Right lobe of liver (tissue), 6 donors: ENCODE data around the gene RPS19. TPM values are rescaled to one million over a fixed set of nuclear protein-coding genes. Genes with fewer than 3 reads are reported as not detected.
A peak's percentile ranks its signal among the peaks of the same experiment; 100 is the strongest.

Experiments
- ATAC-seq, 4 donors: fragments of 200-7000 bp; cut with Tn5 transposase; one replicate each; pipeline ENCODE4 v1.9.1; 2020; ENCODE audit warnings: mild to moderate bottlenecking in 4 of 4, moderate library complexity in 4 of 4
- DNase-seq, 3 donors: peaks; one replicate each; pipeline ENCODE4 v3.0.0-alpha.2; 2020
- H3K27ac ChIP-seq, 3 donors: fragments of 200-600 bp; one replicate each; pipeline ENCODE4 v1.8.0; 2022
- H3K27me3 ChIP-seq, 2 donors: fragments of 200-600 bp; one replicate each; pipeline ENCODE4 v1.8.0; 2022
- H3K36me3 ChIP-seq, 4 donors: fragments of 200-600 bp; sonication (generic) in 1 of 4; one replicate each; pipeline versions ENCODE4 v1.5.1 to v1.8.0; 2017 to 2022; ENCODE audit warnings: control low read depth in 1 of 4
- H3K4me1 ChIP-seq, 4 donors: fragments of 200-600 bp; sonication (generic) in 1 of 4; one replicate each; pipeline versions ENCODE4 v1.5.1 to v1.8.0; 2017 to 2022; ENCODE audit warnings: control low read depth in 1 of 4
- H3K4me3 ChIP-seq, 3 donors: fragments of 200-600 bp; one replicate each; pipeline ENCODE4 v1.8.0; 2022
- H3K9me3 ChIP-seq, 4 donors: fragments of 200-600 bp; sonication (generic) in 1 of 4; one replicate each; pipeline versions ENCODE4 v1.5.1 to v1.8.0; 2017 to 2022; ENCODE audit warnings: control low read depth in 1 of 4
- POLR2A ChIP-seq: fragments of 450-650 bp; IDR thresholded peaks from one replicate; pipeline ENCODE4 v1.6.1; 2017; ENCODE audit warnings: antibody characterized with exemption, mild to moderate bottlenecking
- WGBS: methylation state at CpG from one replicate; pipeline ENCODE4 v1.1.6; 2018; ENCODE audit warnings: low coverage, low lambda C conversion rate; ENCODE audit not compliant: insufficient coverage; ENCODE audit errors: missing lambda C conversion rate; 5-methylcytosine and 5-hydroxymethylcytosine counted together
- intact Hi-C, 2 donors: fragments of 100-400 bp; cut with DNase I; formaldehyde crosslinking; loops; one replicate each; pipeline versions ENCODE4 v1.11.2 to v1.14.1; 2022
- long read RNA-seq: library from polyadenylated mRNA; unstranded; transcript quantifications from one replicate; pipeline ENCODE4 v2.0.0, GENCODE V29; 2019
- total RNA-seq, 6 experiments: library from RNA; depleted of rRNA in 2 of 6; stranded (reverse); fragments of >200 nt in 2 of 6; fragmentation: NEBNext Ultra II Directional in 3 of 6; extraction: Animal tissue kit (Norgen Biotek cat#: 25700) in 3 of 6; gene quantifications; one replicate each; pipeline versions ENCODE4 v1.1.0 to v1.2.4, GENCODE V29; 2016 to 2023
- TF ChIP-seq, protein P1 (sequence below), 4 donors: fragments of 200-600 bp in 3 of 4; fragments of 450-650 bp in 1 of 4; IDR thresholded peaks; one replicate each; pipeline versions ENCODE4 v1.5.1 to v1.8.0; 2016 to 2022; ENCODE audit warnings: antibody characterized with exemption in 4 of 4, mild to moderate bottlenecking in 2 of 4
- donor health status: DM: no; HTN: yes; CAD: no.
- donor health status: DM: no; HTN: no; CAD: no.
- donor health status: DM: no; HTN: no; CAD: no.
- donor health status: DM: no; HTN: yes; CAD: no.
- donor health status: DM: no; HTN: yes; CAD: no.

Gene RPS19
- total RNA-seq, result 100 to 1,000 TPM; 347 to 556 (median 499) TPM
- long read RNA-seq, transcript RPS19-206 (6 exons, 2,359 nt), result major isoform, 527 of 584 reads
- long read RNA-seq, partial matches to known transcripts, result 55 of 584 reads
- long read RNA-seq, other reads (novel, unspliced or antisense), result 2 of 584 reads

GRCh38 chr19:41859618-41860418 is at the start of gene RPS19:
Gene RPS19, plus strand, starts transcription at chr19:41860255. Its CDS starts 520 bp downstream, at chr19:41860775.
- no peaks in the 10 kb centered on the region for H3K27me3 ChIP-seq
- WGBS, result under 1% methylated on average over 35 of the region's 76 CpGs
- peak; percentile 89 for TF ChIP-seq POLR2A
- TF ChIP-seq, protein P1, sequence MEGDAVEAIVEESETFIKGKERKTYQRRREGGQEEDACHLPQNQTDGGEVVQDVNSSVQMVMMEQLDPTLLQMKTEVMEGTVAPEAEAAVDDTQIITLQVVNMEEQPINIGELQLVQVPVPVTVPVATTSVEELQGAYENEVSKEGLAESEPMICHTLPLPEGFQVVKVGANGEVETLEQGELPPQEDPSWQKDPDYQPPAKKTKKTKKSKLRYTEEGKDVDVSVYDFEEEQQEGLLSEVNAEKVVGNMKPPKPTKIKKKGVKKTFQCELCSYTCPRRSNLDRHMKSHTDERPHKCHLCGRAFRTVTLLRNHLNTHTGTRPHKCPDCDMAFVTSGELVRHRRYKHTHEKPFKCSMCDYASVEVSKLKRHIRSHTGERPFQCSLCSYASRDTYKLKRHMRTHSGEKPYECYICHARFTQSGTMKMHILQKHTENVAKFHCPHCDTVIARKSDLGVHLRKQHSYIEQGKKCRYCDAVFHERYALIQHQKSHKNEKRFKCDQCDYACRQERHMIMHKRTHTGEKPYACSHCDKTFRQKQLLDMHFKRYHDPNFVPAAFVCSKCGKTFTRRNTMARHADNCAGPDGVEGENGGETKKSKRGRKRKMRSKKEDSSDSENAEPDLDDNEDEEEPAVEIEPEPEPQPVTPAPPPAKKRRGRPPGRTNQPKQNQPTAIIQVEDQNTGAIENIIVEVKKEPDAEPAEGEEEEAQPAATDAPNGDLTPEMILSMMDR (IDR thresholded peaks at IDR 0.05), result peak; percentile 53 to 72 (median 65)
- intact Hi-C loops, result no loop called here
- peak; percentile 98 to 99 (median 99) for DNase-seq
- no peaks in the 10 kb centered on the region for H3K9me3 ChIP-seq
- H3K27ac ChIP-seq, result peak within 1 kb of the TSS; percentile 74 to 88 (median 81)
- H3K4me3 ChIP-seq, result peak within 1 kb of the TSS; percentile 93 to 97 (median 94)
- H3K36me3 ChIP-seq, result peaks cover 11 to 37% (median 20%) of the 10 kb centered on the region in 4 donors
- ATAC-seq, result peak; percentile 92 to 93 (median 92)
- H3K4me1 ChIP-seq, result peaks cover 0 to 17% (median 3%) of the 10 kb centered on the region in 4 donors

- Histone ChIP-seq H3K27ac (peak overlapping the region in 2 of 3 donors; percentile 10 to 43), H3K9me3 (no peaks in the 10 kb centered on the region), H3K4me3 (no peak overlapping the region), H3K27me3 (no peaks in the 10 kb centered on the region), H3K4me1 (no peaks in the 10 kb centered on the region), H3K36me3 (no peaks in the 10 kb centered on the region)
- TF ChIP-seq, protein P1 (IDR thresholded peaks at IDR 0.05), result no peak
- TF ChIP-seq POLR2A, result no peak
- 30% methylated on average over 2 of the region's 4 CpGs for WGBS
- ATAC-seq, result no peak
- DNase-seq, result peak in 1 of 3 donors; percentile 52
- intact Hi-C loops, result no loop called here
These were observed 49.8 kb upstream of the RPS19 start for GRCh38 chr19:41810301-41810700.

DNA sequence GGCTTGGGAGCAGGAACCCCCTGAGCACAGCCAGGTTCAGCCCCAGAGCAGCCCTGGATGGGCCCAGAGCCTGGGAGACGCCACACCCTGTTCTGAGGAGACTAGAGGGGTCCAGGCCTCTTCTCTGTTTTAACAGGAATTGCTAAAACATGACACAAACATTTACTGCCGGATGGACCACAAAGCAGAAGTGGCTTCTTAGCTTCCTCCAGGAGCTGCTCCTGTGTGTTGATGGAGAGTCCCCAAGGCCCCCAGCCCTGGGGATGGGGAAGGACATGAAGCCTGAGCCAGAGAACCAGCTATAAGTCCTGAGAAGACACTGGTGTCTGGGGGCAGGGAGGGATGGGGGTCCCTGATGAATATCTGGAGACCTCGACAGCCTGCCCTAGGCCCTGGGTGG is 49.0 kb upstream of the RPS19 start:
- Histone ChIP-seq H3K9me3 (no peaks in the 10 kb centered on the region), H3K4me1 (no peaks in the 10 kb centered on the region), H3K4me3 (no peak overlapping the region), H3K27ac (no peak overlapping the region), H3K36me3 (no peaks in the 10 kb centered on the region), H3K27me3 (no peaks in the 10 kb centered on the region)
- DNase-seq (peak in 2 of 3 donors; percentile 35 to 55), ATAC-seq (peak; percentile 49 to 70 (median 60))
- WGBS, result 25% methylated on average over 2 of the region's 3 CpGs
- TF ChIP-seq, protein P1 (IDR thresholded peaks at IDR 0.05), result no peak
- TF ChIP-seq POLR2A, result no peak
- intact Hi-C loops, result no loop called here

DNA sequence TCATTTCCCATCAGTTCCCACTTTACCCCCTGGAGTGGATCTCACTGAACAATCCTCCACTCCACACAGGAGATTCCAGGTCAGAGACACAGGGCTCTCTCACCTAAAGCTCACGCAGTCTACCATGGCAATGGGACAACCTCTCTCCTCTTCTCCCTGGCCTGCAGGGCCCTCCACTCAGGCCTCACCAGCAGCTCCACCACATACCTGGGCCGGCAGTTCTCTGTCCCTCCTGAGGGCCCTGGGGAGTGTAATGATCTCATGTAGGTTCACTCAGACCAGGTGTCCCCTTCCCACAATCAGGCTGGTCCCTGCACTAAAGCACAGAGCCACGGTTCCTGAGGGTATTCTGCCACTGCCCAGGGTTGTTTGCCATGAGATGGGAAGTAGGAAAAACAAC is 48.1 kb upstream of the RPS19 start:
- H3K9me3 ChIP-seq, result no peaks in the 10 kb centered on the region
- no peaks in the 10 kb centered on the region for H3K36me3 ChIP-seq
- intact Hi-C loops, result no loop called here
- TF ChIP-seq POLR2A, result no peak
- TF ChIP-seq, protein P1 (IDR thresholded peaks at IDR 0.05), result no peak
- ATAC-seq, result no peak
- WGBS, result 25% methylated on average over 3 of the region's 3 CpGs
- H3K27me3 ChIP-seq, result no peaks in the 10 kb centered on the region
- H3K4me3 ChIP-seq, result no peak overlapping the region
- H3K4me1 ChIP-seq, result no peaks in the 10 kb centered on the region
- peak in 1 of 3 donors; percentile 42 for DNase-seq
- no peak overlapping the region for H3K27ac ChIP-seq
